ENCODE data around the gene WDR11.

Gene WDR11

GRCh38 chr10:120841522-120842189 lies 9.5 kb upstream of the WDR11 start:
- no peak overlapping the region for H3K4me3 ChIP-seq (replicated peaks; ENCODE audit: low read depth, low read length)
- peak; percentile 23 for DNase-seq (ENCODE audit: low read depth)
- no peak for TF ChIP-seq CTCF (IDR thresholded peaks at IDR 0.05; ENCODE audit: low read length, missing control alignments)

GRCh38 chr10:120854388-120854787 lies 3.2 kb downstream of the WDR11 start:
- no peak for DNase-seq (ENCODE audit: low read depth)
- no peak for TF ChIP-seq CTCF (IDR thresholded peaks at IDR 0.05; ENCODE audit: low read length, missing control alignments)
- no peak overlapping the region for H3K4me3 ChIP-seq (replicated peaks; ENCODE audit: low read depth, low read length)

- no peak for TF ChIP-seq CTCF (IDR thresholded peaks at IDR 0.05; ENCODE audit: low read length, missing control alignments)
- DNase-seq (ENCODE audit: low read depth), result no peak
- H3K4me3 ChIP-seq (replicated peaks; ENCODE audit: low read depth, low read length), result no peak overlapping the region
These were observed 10.2 kb downstream of the WDR11 start for GRCh38 chr10:120861178-120861855.

- no peak for DNase-seq (ENCODE audit: low read depth)
- TF ChIP-seq CTCF (IDR thresholded peaks at IDR 0.05; ENCODE audit: low read length, missing control alignments), result no peak
- H3K4me3 ChIP-seq (replicated peaks; ENCODE audit: low read depth, low read length), result no peak overlapping the region
These were observed 22.6 kb downstream of the WDR11 start for GRCh38 chr10:120873741-120874140.

GRCh38 chr10:120883071-120883470 lies 31.9 kb downstream of the WDR11 start:
- DNase-seq (ENCODE audit: low read depth), result no peak
- no peak for TF ChIP-seq CTCF (IDR thresholded peaks at IDR 0.05; ENCODE audit: low read length, missing control alignments)

GRCh38 chr10:120887482-120887881 lies 36.3 kb downstream of the WDR11 start:
- TF ChIP-seq CTCF (IDR thresholded peaks at IDR 0.05; ENCODE audit: low read length, missing control alignments), result no peak
- no peak for DNase-seq (ENCODE audit: low read depth)

More at GRCh38 chr10:120883071-120883470, 31.9 kb downstream of the WDR11 start:
- no peak overlapping the region for H3K4me3 ChIP-seq (replicated peaks; ENCODE audit: low read depth, low read length)

More at GRCh38 chr10:120887482-120887881, 36.3 kb downstream of the WDR11 start:
- no peak overlapping the region for H3K4me3 ChIP-seq (replicated peaks; ENCODE audit: low read depth, low read length)
